Liver (tissue), 9 donors: ENCODE measurements around the gene METTL23. TPM values are rescaled to one million over a fixed set of nuclear protein-coding genes. Genes with fewer than 3 reads are reported as not detected.

Experiments used
- DNase-seq: peaks from one replicate; pipeline ENCODE4 v3.0.0-alpha.2; 2017; ENCODE audit warnings: low spot score
- H3K27ac ChIP-seq, 2 donors: one replicate each; pipeline ENCODE4 v1.7.0; 2013; ENCODE audit warnings: inconsistent platforms in 2 of 2, low read length in 2 of 2, control low read depth in 1 of 2, low read depth in 1 of 2, mild to moderate bottlenecking in 1 of 2
- H3K27me3 ChIP-seq, 4 donors: one replicate each; pipeline versions ENCODE4 v1.6.1 to v1.7.0; 2013; ENCODE audit warnings: low read length in 3 of 4, inconsistent platforms in 1 of 4, mild to moderate bottlenecking in 1 of 4, moderate library complexity in 1 of 4; ENCODE audit not compliant: control insufficient read depth in 4 of 4, insufficient read depth in 4 of 4
- H3K36me3 ChIP-seq, 4 donors: one replicate each; pipeline versions ENCODE4 v1.6.1 to v1.7.0; 2013; ENCODE audit warnings: low read length in 3 of 4, mild to moderate bottlenecking in 3 of 4, low read depth in 1 of 4, moderate library complexity in 1 of 4; ENCODE audit not compliant: control insufficient read depth in 4 of 4, insufficient read depth in 3 of 4
- H3K4me1 ChIP-seq, 4 donors: one replicate each; pipeline versions ENCODE4 v1.6.1 to v1.7.0; 2013; ENCODE audit warnings: low read length in 3 of 4, mild to moderate bottlenecking in 3 of 4, moderate library complexity in 1 of 4; ENCODE audit not compliant: control insufficient read depth in 4 of 4, insufficient read depth in 4 of 4
- H3K4me3 ChIP-seq, 3 donors: one replicate each; pipeline versions ENCODE4 v1.6.1 to v1.7.0; 2013; ENCODE audit warnings: low read length in 3 of 3, control low read depth in 1 of 3, low read depth in 1 of 3, mild to moderate bottlenecking in 1 of 3
- H3K9ac ChIP-seq, 2 donors: one replicate each; pipeline ENCODE4 v1.7.0; 2013; ENCODE audit warnings: low read length in 2 of 2, mild to moderate bottlenecking in 2 of 2, moderate library complexity in 2 of 2, control low read depth in 1 of 2, low read depth in 1 of 2
- H3K9me3 ChIP-seq, 4 donors: one replicate each; pipeline versions ENCODE4 v1.6.1 to v1.7.0; 2013; ENCODE audit warnings: low read length in 3 of 4; ENCODE audit not compliant: control insufficient read depth in 4 of 4
- EGR1 ChIP-seq, 2 donors: IDR thresholded peaks; 2 replicates each; pipeline ENCODE4 v1.6.1; 2016 to 2018; ENCODE audit warnings: antibody characterized with exemption in 2 of 2, low read depth in 2 of 2
- FOXA1 ChIP-seq: IDR thresholded peaks from 2 replicates; pipeline ENCODE4 v1.6.1; 2016; ENCODE audit warnings: antibody characterized with exemption
- FOXA2 ChIP-seq: IDR thresholded peaks from 2 replicates; pipeline ENCODE4 v1.6.1; 2016; ENCODE audit warnings: antibody characterized with exemption
- GABPA ChIP-seq, 2 donors: IDR thresholded peaks in 1 of 2; conservative IDR thresholded peaks in 1 of 2; 2 replicates each; pipeline ENCODE4 v1.6.1; 2016; ENCODE audit warnings: antibody characterized with exemption in 2 of 2, mild to moderate bottlenecking in 1 of 2, moderate library complexity in 1 of 2
- HNF4A ChIP-seq, 2 donors: conservative IDR thresholded peaks; 2 replicates each; pipeline ENCODE4 v1.6.1; 2016; ENCODE audit warnings: antibody characterized with exemption in 2 of 2, mild to moderate bottlenecking in 2 of 2
- JUND ChIP-seq, 2 donors: IDR thresholded peaks; 2 replicates each; pipeline ENCODE4 v1.6.1; 2016; ENCODE audit warnings: antibody characterized with exemption in 2 of 2
- MAX ChIP-seq: IDR thresholded peaks from 2 replicates; pipeline ENCODE4 v1.6.1; 2016; ENCODE audit warnings: antibody characterized with exemption
- NR2F2 ChIP-seq: IDR thresholded peaks from 2 replicates; pipeline ENCODE4 v1.6.1; 2016; ENCODE audit warnings: antibody characterized with exemption
- RAD21 ChIP-seq, 2 donors: IDR thresholded peaks; 2 replicates each; pipeline ENCODE4 v1.6.1; 2016; ENCODE audit warnings: antibody characterized with exemption in 2 of 2, mild to moderate bottlenecking in 2 of 2
- REST ChIP-seq: IDR thresholded peaks from 2 replicates; pipeline ENCODE4 v1.6.1; 2016; ENCODE audit warnings: antibody characterized with exemption, mild to moderate bottlenecking
- RXRA ChIP-seq, 2 donors: IDR thresholded peaks; 2 replicates each; pipeline ENCODE4 v1.6.1; 2017 to 2018; ENCODE audit warnings: antibody characterized with exemption in 2 of 2, mild to moderate bottlenecking in 1 of 2
- SP1 ChIP-seq: IDR thresholded peaks from 2 replicates; pipeline ENCODE4 v1.6.1; 2018; ENCODE audit warnings: antibody characterized with exemption, mild to moderate bottlenecking
- TAF1 ChIP-seq: conservative IDR thresholded peaks from 2 replicates; pipeline ENCODE4 v1.6.1; 2016; ENCODE audit warnings: antibody characterized with exemption, mild to moderate bottlenecking
- YY1 ChIP-seq: IDR thresholded peaks from 2 replicates; pipeline ENCODE4 v1.6.1; 2016; ENCODE audit warnings: antibody characterized with exemption, mild to moderate bottlenecking
- ZBTB33 ChIP-seq: IDR thresholded peaks from 2 replicates; pipeline ENCODE4 v1.6.1; 2016; ENCODE audit warnings: antibody characterized with exemption
- WGBS: extraction: QIAGEN DNeasy Blood & Tissue Kit; methylation state at CpG from one replicate; pipeline ENCODE4 v1.1.7; 2013; 5-methylcytosine and 5-hydroxymethylcytosine counted together
- polyA plus RNA-seq, 2 donors: library from polyadenylated mRNA; stranded (reverse) in 1 of 2; unstranded in 1 of 2; fragments of 200-250 nt in 1 of 2; fragments of >200 nt in 1 of 2; fragmentation: Nextera tagmentation in 1 of 2; extraction: Ambion mirVana in 1 of 2; gene quantifications; one replicate each; pipeline versions ENCODE4 v1.2.1 to v1.2.3, GENCODE V29; 2013 to 2015
- total RNA-seq, 2 donors: library from RNA; depleted of rRNA; stranded (reverse); fragments of >200 nt; gene quantifications; one replicate each; pipeline ENCODE4 v1.2.3, GENCODE V29; 2014
- TF ChIP-seq, protein P1 (sequence below): fragments of 150-350 bp; IDR thresholded peaks from 2 replicates; pipeline ENCODE4 v1.5.1; 2017; ENCODE audit warnings: improper control_type of control experiment, low read depth, low read length; ENCODE audit not compliant: missing input control
- donor health status: healthy.
- donor health status: healthy.
- donor health status: healthy.
- donor health status: healthy.
- donor health status: healthy.

The METTL23 gene
- total and polyA plus RNA-seq, 4 donors: 15.6 to 37.2 (median 22.1) TPM

DNA sequence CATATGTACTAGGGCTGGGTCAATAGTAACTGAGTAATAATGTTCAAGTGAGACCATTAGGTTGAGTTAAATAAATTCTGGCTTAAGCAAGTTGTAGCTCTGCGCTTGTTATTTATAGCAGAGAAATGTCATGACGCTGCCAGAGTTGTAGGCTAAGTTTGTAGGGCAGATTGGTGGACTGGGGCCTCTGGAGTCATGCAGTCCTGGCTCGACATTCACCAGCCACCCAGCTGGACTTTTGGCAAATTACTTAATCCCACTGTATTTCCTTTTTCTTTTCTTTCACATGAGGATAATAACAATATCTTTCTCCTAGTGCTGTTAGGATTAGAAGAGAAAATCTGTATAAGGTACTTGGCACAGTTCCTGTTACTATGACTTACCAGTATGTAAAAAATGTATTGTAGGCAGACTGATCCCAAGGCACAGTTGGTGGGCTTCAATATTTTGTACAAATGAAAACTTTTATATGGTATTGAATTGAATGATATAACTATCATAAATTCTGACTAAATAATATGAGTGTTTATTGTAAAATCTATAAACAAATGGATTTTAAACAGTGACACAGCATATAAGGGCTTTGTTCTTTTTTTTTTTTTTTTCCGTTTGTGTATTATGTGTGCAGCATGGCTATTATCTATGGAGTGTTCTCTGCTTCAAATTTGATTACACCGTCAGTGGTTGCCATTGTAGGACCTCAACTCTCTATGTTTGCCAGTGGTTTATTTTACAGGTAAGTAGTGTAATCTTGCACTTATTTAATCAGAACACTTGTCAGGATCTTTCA is 13.9 kb downstream of the METTL23 start:
- H3K27ac ChIP-seq: no peak overlapping the region
- 87% methylated on average over 5 of the region's 5 CpGs for WGBS
- DNase-seq: no peak
- H3K27me3 ChIP-seq: no peaks in the 10 kb centered on the region
- TF ChIP-seq HNF4A (conservative IDR thresholded peaks at IDR 0.05) (no peak), JUND (IDR thresholded peaks at IDR 0.05) (no peak), REST (no peak), GABPA (IDR thresholded peaks at IDR 0.05 in 1 of 2, conservative IDR thresholded peaks at IDR 0.05 in 1 of 2) (no peak), ZBTB33 (no peak), NR2F2 (no peak), RAD21 (IDR thresholded peaks at IDR 0.05) (no peak), RXRA (IDR thresholded peaks at IDR 0.05) (no peak), MAX (no peak), SP1 (no peak), TAF1 (no peak), FOXA2 (no peak), YY1 (no peak)
- H3K9me3 ChIP-seq: no peaks in the 10 kb centered on the region
- peaks cover 2 to 16% (median 14%) of the 10 kb centered on the region in 4 donors for H3K36me3 ChIP-seq
- H3K9ac ChIP-seq: no peak overlapping the region
- H3K4me1 ChIP-seq: peaks cover 0 to 19% (median 17%) of the 10 kb centered on the region in 4 donors
- H3K4me3 ChIP-seq: no peak overlapping the region

DNA sequence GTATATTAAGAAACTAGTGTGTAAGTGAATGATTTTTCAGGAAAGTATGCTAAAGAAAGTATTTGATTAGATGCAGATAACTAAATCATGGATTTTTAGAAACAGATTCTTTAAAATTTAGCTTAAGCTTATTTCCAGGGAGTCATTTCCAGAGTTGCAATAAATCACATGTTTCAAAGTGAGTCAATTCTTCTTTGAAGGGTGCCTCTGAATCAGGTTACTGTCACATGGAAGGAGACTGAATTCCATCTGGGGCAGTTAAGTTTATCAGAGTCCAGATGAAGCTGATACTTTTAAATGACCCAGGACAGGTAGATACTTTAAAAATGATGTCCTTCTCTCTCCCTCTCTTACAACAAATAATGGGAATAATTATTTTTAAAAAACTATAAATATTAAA is 16.3 kb downstream of the METTL23 start:
- H3K4me1 ChIP-seq: peaks cover 0 to 13% (median 12%) of the 10 kb centered on the region in 4 donors
- H3K9ac ChIP-seq: no peak overlapping the region
- H3K27me3 ChIP-seq: no peaks in the 10 kb centered on the region
- no peak for DNase-seq
- no peak overlapping the region for H3K4me3 ChIP-seq
- H3K9me3 ChIP-seq: no peaks in the 10 kb centered on the region
- no peak overlapping the region for H3K27ac ChIP-seq
- peaks cover 2 to 25% (median 21%) of the 10 kb centered on the region in 4 donors for H3K36me3 ChIP-seq
- TF ChIP-seq ZBTB33: no peak
- no peak for TF ChIP-seq REST
- no peak for TF ChIP-seq RAD21 (IDR thresholded peaks at IDR 0.05)
- TF ChIP-seq YY1: no peak
- no peak for TF ChIP-seq EGR1 (IDR thresholded peaks at IDR 0.05; ENCODE audit: low read depth in 2 of 2)
- no peak for TF ChIP-seq SP1
- TF ChIP-seq HNF4A (conservative IDR thresholded peaks at IDR 0.05): no peak
- TF ChIP-seq, protein P1, sequence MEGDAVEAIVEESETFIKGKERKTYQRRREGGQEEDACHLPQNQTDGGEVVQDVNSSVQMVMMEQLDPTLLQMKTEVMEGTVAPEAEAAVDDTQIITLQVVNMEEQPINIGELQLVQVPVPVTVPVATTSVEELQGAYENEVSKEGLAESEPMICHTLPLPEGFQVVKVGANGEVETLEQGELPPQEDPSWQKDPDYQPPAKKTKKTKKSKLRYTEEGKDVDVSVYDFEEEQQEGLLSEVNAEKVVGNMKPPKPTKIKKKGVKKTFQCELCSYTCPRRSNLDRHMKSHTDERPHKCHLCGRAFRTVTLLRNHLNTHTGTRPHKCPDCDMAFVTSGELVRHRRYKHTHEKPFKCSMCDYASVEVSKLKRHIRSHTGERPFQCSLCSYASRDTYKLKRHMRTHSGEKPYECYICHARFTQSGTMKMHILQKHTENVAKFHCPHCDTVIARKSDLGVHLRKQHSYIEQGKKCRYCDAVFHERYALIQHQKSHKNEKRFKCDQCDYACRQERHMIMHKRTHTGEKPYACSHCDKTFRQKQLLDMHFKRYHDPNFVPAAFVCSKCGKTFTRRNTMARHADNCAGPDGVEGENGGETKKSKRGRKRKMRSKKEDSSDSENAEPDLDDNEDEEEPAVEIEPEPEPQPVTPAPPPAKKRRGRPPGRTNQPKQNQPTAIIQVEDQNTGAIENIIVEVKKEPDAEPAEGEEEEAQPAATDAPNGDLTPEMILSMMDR: no peak
- no peak for TF ChIP-seq GABPA (IDR thresholded peaks at IDR 0.05 in 1 of 2, conservative IDR thresholded peaks at IDR 0.05 in 1 of 2)
- no peak for TF ChIP-seq MAX
- TF ChIP-seq FOXA2: no peak
- no peak for TF ChIP-seq TAF1
- TF ChIP-seq FOXA1: no peak
